GM12873 (cell line): Measurements from ENCODE around the gene VDR.

Experiments used
- TF ChIP-seq, protein P1 (sequence below): IDR thresholded peaks from 2 replicates; pipeline ENCODE4 v1.5.1; 2012; ENCODE audit warnings: low read depth, mild to moderate bottlenecking, moderate library complexity, low read length, control low read depth; ENCODE audit not compliant: insufficient read depth; ENCODE audit errors: missing control alignments

The VDR gene

DNA sequence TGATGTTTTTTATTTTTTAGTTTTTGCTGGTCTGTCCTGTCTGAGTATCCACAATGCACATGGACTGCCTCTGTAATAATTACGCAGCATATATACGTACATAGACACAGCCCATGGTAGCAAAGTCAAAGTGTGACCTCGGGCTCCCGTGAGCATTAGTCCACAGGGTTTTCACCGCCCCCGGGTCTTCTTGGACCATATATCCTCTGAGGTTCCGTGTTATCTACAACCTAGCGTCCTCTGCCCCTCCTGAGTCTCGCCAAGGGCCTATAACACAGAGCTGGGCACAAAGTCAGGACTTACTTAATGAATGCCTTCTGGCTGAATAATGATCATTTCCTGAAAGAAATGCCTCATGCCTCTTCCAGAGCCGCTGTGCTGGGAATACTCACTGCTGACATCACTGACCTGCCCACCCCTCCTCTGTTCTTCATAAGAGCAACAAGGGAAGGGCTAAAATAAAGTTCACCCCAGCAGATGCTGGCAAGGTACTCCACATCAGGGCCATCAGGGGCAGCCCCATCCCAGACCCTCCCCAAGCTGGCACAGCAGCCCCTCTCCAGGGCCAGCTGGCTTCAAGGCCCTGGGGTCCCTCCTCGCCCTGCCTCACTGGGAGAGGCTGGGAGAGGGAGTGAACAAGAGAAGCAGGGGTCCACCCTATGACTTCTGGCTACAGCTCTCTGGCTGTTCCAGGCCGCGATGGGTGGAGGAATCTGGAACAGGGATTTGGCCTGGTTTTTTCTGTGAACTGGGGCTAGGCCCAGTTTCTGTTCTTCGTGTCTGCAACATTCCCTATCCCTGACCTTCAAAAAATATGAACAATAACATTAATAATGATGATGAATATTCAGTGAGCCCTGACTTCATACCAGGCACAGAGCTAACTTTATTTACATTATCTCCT lies 93.0 kb downstream of the VDR start:
- TF ChIP-seq, protein P1, sequence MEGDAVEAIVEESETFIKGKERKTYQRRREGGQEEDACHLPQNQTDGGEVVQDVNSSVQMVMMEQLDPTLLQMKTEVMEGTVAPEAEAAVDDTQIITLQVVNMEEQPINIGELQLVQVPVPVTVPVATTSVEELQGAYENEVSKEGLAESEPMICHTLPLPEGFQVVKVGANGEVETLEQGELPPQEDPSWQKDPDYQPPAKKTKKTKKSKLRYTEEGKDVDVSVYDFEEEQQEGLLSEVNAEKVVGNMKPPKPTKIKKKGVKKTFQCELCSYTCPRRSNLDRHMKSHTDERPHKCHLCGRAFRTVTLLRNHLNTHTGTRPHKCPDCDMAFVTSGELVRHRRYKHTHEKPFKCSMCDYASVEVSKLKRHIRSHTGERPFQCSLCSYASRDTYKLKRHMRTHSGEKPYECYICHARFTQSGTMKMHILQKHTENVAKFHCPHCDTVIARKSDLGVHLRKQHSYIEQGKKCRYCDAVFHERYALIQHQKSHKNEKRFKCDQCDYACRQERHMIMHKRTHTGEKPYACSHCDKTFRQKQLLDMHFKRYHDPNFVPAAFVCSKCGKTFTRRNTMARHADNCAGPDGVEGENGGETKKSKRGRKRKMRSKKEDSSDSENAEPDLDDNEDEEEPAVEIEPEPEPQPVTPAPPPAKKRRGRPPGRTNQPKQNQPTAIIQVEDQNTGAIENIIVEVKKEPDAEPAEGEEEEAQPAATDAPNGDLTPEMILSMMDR = no peak

GRCh38 chr12:47811072-47811396 lies 93.8 kb downstream of the VDR start:
- TF ChIP-seq, protein P1 = no peak

DNA sequence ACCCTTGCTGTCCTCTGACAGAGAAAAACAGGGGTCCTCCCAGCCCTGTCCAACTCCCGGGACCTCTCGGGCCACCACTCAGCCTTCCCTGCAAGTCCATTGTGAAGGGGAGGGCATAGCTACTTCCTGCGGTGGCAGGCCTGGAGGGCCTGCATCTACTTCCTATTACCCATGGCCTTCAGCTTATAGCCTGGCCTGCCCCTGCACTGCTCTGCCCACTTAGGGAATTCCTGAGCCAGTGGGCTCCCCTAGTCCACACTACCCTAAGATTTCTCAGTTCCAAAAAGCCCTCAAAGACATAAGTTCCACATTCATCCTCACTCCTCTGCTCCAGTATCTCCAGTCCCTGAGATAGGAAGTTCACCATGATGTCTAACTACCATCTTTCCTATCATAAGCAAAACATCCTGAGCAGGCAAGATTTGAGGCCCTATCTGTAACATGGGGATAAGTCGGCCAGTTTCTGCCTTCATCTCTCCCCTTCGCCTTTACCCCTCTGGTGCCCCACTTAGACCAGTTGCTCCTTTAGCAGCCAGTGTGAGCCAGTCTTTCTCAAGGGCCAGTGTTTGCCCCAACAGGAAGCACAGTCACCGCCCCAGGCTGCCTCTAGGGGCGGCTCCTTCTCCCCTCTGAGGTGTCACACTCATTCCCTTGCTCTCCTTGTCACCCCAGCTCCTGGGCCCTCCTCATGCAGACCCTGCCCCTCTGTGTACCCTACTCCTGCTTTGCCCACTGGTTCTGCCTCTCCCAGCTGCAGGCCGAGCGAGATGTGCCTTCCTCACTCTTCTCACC lies 96.0 kb downstream of the VDR start:
- TF ChIP-seq, protein P1 = peak; percentile 65

DNA sequence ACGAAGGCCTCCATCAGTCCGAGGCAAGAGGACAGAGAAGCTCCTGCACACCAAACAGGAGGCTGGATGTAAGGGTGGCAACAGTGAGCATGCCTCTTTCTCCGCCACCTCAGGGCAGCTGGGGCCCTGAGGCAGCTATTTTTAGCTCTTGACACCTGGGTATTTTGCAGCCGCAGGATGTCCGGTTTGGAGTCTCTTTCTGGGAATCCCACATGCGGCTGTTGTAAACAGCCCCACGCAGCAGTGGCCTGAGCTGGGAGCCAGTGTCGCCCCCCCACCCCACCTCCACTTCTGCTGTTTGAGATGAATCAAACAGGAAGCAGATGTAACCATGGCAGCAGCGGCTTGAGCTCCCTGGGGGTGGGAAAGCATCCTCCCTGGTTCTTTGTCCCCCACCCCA lies 96.7 kb downstream of the VDR start:
- TF ChIP-seq, protein P1 = peak; percentile 5

DNA sequence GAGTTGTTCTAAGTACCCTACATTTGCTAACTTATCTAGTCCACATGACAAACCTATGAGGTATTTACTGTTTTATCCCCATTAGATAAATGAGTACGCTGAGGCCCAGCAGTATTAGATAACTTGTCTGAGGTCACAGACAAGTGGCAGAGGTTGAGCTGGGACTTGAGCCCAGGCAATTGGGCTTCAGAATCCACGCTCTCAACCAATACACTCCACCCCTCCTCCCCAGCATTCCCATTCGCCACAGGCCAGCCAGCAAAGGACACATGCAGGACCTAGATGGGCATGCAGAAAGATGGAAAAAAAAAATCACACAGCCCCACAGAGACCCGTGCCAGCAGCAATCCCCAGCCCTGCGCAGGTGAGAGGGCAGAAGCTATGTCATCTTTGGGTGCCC lies 97.5 kb downstream of the VDR start:
- TF ChIP-seq, protein P1 = no peak

GRCh38 chr12:47805417-47805816 lies 99.4 kb downstream of the VDR start:
- TF ChIP-seq, protein P1 = no peak

DNA sequence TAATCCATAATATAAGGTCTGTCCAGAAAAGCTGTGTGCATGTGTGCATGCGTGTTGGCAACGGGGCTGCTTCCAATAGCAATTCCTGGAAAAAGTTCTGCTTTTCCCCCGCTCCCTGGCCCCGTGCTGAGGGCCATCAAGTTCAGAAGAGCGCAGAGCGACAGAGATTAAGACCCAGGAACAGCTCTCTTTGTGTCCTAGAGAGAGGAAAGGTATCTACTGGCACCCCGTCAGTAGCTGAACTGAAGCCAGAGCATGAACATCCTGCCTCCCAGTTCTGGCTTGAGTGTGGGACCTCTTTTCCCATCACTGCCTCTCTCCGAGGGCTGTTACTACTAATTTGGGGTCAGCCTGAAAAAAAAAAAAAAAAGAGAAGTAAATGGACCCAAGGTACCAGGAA lies 100.6 kb downstream of the VDR start:
- TF ChIP-seq, protein P1 = no peak
